DMS53 treated with DMSO at 0.1 percent for 48 hours (cell line): ENCODE measurements around the gene S100A5.
A peak's percentile ranks its signal among the peaks of the same experiment; 100 is the strongest.

Experiments
- DNase-seq: peaks from one replicate; lab custom pipeline; 2025; ENCODE audit not compliant: unreplicated experiment; lab: John Stamatoyannopoulos, UW

S100A5 gene

GRCh38 chr1:153513023-153513422, 27.7 kb downstream of the S100A5 start:
- no peak for DNase-seq

- peak; percentile 55 for DNase-seq
Measured at GRCh38 chr1:153510984-153511410, 29.7 kb downstream of the S100A5 start.

GRCh38 chr1:153509729-153510354, 30.9 kb downstream of the S100A5 start:
- peak; percentile 19 for DNase-seq

DNA sequence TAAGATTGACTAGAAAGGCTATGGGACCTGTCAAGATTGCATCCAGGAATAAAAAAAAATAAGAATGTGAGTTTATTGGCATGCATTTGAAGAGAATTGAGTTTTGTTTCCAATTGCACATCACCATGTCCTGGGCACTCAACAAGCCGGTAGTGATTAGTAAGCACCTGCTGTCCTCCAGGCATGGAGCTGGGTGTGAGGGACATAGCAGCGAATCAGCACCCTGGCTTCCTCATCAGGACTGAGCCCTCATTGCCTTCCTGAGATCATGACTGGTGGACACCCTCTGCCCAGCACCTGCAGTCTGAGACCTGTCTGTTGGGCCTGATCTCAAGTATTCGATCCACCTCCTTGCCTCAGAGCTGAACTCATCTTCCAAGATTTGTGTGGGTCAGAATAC, 31.7 kb downstream of the S100A5 start:
- no peak for DNase-seq

DNA sequence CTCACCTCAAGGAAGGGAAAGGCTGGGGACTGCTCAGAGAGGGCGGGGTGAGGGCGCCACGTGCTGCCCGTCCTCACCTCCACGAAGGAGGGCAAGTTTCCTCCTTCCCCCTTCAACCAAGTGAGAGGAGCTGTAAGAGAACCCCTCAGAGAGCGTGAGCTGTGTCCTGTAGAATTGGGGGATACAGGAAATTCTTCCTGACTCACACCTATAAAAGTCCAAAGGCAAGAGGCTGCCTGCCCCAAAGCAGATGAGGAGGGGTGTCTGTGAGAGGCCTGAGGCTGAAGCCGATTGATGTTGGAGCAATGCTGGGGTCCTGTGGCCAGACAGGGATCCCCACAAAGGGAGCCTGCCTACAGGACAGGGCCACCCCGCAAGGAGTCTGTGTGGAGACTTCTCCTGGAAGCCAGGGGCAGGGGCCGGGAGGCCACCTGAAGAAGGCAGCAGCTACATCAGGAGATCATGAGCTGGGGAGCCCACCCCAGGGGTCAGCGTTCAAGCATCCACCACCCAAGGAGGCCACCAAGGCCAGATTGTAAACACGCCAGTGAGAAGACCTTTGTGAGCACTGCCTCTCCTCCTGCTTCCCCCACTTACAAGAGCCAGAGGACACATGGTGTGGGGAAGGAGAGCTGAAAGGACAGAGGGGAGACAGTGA, 32.7 kb downstream of the S100A5 start:
- DNase-seq: no peak

GRCh38 chr1:153506831-153507413, 33.8 kb downstream of the S100A5 start:
- no peak for DNase-seq

DNA sequence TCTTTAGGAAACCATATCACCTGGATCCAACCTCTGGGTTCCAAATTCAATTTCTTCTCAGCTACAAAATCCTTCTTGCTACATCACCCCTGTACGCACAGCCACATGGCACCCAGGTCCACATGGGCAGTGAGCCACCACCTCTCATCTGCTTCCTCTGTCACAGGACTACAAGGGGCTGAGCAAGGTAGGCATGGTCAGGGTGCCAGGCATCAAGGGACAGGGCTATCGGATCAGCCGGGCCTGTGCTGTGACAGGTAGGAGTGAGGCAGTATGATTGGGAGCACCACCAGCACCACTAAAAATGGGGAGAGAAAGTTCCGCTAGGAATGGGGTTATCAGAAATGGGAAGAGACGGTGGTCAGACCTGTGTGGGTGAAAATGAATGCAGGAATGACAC, 34.3 kb downstream of the S100A5 start:
- no peak for DNase-seq

DNA sequence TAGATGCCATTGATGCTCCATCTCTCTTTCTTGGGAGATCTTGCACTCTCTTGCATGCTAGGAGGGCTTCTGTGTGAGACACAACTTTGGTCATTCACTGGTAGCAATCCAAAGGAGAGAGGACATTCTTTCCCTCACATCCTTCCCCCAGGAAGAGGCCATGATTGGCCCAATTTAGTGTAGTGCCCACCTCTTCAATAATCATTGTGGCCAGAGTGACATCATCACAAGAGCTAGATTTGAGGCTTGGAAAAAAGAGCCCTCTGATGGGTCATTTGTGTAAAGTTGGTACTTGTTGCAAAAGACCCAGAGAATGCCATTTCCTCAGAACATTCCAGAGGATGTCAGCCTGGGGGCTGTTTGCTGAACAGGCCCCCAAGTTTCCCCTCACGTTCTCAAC, 35.2 kb downstream of the S100A5 start:
- DNase-seq: no peak

DNA sequence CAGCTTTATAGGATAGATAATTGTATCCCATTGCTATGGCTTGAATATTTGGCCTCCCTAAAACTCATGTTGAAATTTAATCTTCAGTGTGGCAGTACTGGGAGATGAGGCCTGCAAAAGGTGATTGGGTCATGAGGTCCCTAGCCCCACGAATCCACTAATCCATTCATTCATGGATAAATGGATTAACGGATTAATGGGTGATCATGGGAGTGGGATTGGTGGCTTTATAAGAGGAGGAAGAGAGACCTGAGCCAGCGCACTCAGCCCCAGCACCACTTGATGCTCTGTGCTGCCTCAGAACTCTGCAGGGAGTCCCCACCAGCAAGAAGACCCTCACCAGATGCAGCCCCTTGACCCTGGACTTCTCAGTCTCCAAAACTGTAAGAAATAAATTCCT, 37.0 kb downstream of the S100A5 start:
- no peak for DNase-seq

- DNase-seq: no peak
Measured at GRCh38 chr1:153498746-153499145, 42.0 kb downstream of the S100A5 start.

- DNase-seq: no peak
Measured at GRCh38 chr1:153495536-153495935, 45.2 kb downstream of the S100A5 start.

DNA sequence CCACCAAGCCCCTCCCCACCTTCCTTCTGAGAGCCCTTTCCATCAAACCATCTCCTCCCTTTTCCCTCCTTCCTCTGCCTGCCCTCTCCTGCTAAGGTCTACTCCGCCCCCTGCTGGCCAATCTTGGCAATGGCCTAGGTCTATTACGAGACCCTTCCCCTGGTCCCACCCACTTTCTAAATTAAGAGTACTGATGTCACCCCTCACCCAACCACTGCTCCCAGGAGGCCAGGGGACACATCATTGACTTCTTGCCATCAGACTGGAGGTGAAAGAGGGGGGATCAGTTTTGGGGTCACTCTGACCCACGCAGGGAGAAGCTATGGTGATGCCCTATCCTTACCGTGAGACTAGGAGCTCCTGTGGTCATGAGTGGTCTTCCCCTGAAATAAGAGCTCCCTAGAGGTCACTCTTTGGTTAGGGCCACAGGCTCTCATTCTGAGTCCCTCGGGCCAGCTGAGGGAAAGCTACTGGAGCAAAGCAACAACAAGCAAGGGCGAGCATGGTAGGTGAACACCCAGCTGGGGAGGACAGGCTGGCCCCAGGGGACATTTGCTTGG, 45.7 kb downstream of the S100A5 start:
- peak; percentile 4 for DNase-seq

DNA sequence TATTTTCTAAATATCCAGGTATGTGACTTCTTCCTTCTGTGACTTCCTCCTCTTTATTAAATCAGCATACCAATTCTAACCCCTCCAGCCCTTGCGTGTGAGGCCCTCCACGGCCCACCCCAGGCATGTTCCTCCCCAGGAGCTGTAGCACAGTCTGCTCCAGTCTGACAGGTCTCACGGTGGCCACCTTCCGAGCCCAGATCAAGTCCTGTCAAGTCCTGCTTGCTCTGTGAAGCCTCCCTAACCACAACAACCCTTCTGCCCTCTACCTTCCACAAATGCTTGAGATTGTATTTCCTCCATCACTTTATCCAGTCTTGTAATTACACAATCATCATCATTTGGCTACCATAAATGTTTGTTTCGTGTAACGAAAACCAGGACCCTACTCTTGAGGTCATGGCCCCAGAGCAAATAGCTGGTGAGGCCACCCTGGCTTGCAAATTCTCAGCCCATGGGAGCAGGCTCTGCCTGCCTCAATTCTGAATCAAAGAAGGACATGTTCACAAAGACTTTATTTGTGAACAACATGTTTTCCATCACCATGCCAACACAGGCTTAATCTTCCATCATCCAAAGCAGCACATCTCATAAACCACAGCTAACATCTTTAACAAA, 47.3 kb downstream of the S100A5 start:
- no peak for DNase-seq

DNA sequence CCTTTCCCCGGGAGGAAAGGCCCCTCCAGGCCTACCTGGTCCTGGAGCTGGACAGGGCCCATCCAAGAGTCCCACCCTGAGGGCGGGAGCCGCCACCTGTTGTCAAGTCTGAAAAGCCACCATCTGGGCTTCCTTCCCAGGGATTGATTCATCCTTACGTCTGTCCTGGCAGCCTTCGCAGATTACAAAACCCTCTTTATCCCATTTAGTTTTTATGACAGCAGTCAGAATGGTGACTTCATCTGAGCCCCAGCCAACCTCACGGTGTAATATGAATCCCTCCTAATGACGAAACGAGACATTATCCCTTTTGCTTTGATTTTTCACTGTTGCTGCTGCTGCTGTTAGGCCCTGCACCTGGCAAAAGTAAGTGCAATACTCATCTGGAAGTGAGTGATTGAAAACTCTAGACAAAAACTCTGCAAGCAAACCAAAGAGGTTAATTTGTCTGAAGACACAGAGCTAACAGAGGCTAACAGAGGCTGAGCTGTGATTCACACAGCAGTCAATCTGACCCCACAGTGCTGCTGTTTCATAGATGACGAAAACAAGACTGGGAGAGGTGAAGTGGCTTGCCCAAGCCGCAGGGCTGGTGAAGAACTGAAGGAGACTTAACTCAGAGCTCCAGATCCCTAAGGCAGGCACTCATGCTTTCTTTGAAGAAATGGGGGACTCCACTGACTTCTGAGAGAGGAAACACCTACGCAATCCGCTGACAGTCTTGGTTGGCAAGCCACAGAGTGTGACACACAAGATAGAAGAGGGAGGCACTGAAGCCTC, 50.3 kb downstream of the S100A5 start:
- DNase-seq: no peak

DNA sequence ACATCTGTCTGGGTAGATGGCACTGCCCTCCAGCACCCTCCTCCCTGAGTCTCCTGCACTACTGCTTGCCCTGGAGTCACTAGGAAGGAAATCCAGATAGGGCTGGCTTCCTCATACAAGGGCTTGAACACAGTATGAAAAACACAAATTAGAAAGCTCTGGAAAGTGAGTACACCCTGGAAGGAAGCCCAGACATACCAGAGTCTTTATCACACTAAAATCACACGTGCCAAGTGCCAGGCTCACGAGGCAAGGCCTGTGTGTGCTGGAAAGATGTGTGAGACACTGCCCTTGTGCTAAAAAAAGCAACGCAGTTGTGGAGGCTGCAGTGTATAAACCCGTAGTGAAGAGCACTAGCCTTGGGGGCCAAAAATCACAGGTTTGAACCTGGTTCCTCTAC, 52.0 kb downstream of the S100A5 start:
- no peak for DNase-seq

GRCh38 chr1:153487707-153488106, 53.0 kb downstream of the S100A5 start:
- no peak for DNase-seq
